Measurements from ENCODE around the gene TCHHL1. TPM values are rescaled to one million over a fixed set of nuclear protein-coding genes. Genes with fewer than 3 reads are reported as not detected.

Gene TCHHL1
- total and polyA plus RNA-seq, 9 of the 15 experiments (the other 6 are each of a cell fraction or from before 2014, with no cell fraction given), result not detected

DNA sequence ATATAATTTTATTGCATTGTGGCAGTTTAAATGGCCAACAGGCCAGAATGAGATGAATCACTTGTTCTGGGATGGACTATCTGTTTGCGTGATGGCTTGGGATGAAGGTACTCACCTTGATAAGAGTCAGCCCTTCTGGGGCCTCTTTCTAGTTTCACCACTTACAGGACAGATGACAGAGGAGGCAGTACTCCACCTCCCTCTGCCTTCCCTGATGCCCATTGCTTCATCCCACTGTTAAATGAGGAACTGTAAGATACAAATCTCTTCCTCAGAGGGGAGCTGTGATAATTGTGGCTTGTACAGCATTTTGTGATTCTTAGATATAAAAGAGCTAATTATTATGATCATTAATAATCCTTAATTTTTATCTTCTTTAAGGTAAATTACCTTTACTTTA is 30.1 kb upstream of the TCHHL1 start:
- Histone ChIP-seq H3K27ac (ENCODE audit: extremely low read depth, low read depth, low read length) (no peak overlapping the region), H3K27me3 (ENCODE audit: control insufficient read depth in 2 of 2, insufficient read depth in 2 of 2, low read length in 2 of 2) (no peaks in the 10 kb centered on the region; a peak in 1 of 5 replicates), H3K4me2 (ENCODE audit: insufficient read depth, low read length) (no peak overlapping the region), H3K9ac (ENCODE audit: insufficient read depth in 1 of 2, low read depth in 2 of 2, low read length in 2 of 2) (no peak overlapping the region), H3K79me2 (ENCODE audit: control insufficient read depth, insufficient read depth, low read length) (no peaks in the 10 kb centered on the region), H3K9me1 (ENCODE audit: control insufficient read depth, insufficient read depth, low read length) (no peaks in the 10 kb centered on the region), H3K36me3 (ENCODE audit: control insufficient read depth, insufficient read depth, low read length) (no peaks in the 10 kb centered on the region), H2AFZ (ENCODE audit: low read depth, low read length) (no peak overlapping the region), H3K4me1 (replicated peaks in 1 of 2; ENCODE audit: control insufficient read depth in 2 of 2, insufficient read depth in 2 of 2, low read length in 2 of 2) (no peaks in the 10 kb centered on the region), H3K4me3 (no peak overlapping the region), H3K9me3 (replicated peaks; ENCODE audit: control insufficient read depth, insufficient read depth, low read depth, low read length) (no peaks in the 10 kb centered on the region), H4K20me1 (replicated peaks; ENCODE audit: control insufficient read depth, insufficient read depth, low read length) (no peaks in the 10 kb centered on the region)
- FAIRE-seq (no peak), ATAC-seq (no peak), DNase-seq (ENCODE audit: extremely low read depth in 1 of 4, low spot score in 3 of 4) (no peak)
- TF ChIP-seq CHD1 (IDR thresholded peaks at IDR 0.05; ENCODE audit: low read length) (no peak), CREBBP (IDR thresholded peaks at IDR 0.05; ENCODE audit: low read depth, low read length) (no peak), TAF1 (IDR thresholded peaks at IDR 0.05; ENCODE audit: control insufficient read depth, extremely low read depth, insufficient read depth, low read length, severe bottlenecking) (no peak), ZNF75A (CRISPR knock-in tag; IDR thresholded peaks at IDR 0.05) (no peak), CREB1 (IDR thresholded peaks at IDR 0.05) (no peak), CREB1 (CRISPR knock-in tag; IDR thresholded peaks at IDR 0.05) (no peak), TAF9B (IDR thresholded peaks at IDR 0.05; ENCODE audit: partially characterized antibody) (no peak), ZFP30 (CRISPR knock-in tag; IDR thresholded peaks at IDR 0.05; ENCODE audit: borderline replicate concordance) (no peak), HNRNPUL1 (IDR thresholded peaks at IDR 0.05; ENCODE audit: low read length) (no peak), RAD51 (IDR thresholded peaks at IDR 0.05; ENCODE audit: borderline replicate concordance, low read depth) (no peak), ZNF696 (CRISPR knock-in tag; conservative IDR thresholded peaks at IDR 0.05) (no peak), ZNF324 (CRISPR knock-in tag; IDR thresholded peaks at IDR 0.05) (no peak), HMG20B (CRISPR knock-in tag; IDR thresholded peaks at IDR 0.05) (no peak), SMARCE1 (IDR thresholded peaks at IDR 0.05) (no peak), POLR2H (tag; IDR thresholded peaks at IDR 0.05; ENCODE audit: low read depth) (no peak), LEF1 (IDR thresholded peaks at IDR 0.05) (no peak), ZNF217 (CRISPR knock-in tag; IDR thresholded peaks at IDR 0.05) (no peak), SUPT5H (IDR thresholded peaks at IDR 0.05) (no peak), FOS (IDR thresholded peaks at IDR 0.05; ENCODE audit: extremely low read depth, insufficient read length) (no peak)
- TF ChIP-seq, protein P1, sequence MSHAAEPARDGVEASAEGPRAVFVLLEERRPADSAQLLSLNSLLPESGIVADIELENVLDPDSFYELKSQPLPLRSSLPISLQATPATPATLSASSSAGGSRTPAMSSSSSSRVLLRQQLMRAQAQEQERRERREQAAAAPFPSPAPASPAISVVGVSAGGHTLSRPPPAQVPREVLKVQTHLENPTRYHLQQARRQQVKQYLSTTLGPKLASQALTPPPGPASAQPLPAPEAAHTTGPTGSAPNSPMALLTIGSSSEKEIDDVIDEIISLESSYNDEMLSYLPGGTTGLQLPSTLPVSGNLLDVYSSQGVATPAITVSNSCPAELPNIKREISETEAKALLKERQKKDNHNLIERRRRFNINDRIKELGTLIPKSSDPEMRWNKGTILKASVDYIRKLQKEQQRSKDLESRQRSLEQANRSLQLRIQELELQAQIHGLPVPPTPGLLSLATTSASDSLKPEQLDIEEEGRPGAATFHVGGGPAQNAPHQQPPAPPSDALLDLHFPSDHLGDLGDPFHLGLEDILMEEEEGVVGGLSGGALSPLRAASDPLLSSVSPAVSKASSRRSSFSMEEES (CRISPR knock-in tag; IDR thresholded peaks at IDR 0.05), result no peak
- TF ChIP-seq, protein P2, sequence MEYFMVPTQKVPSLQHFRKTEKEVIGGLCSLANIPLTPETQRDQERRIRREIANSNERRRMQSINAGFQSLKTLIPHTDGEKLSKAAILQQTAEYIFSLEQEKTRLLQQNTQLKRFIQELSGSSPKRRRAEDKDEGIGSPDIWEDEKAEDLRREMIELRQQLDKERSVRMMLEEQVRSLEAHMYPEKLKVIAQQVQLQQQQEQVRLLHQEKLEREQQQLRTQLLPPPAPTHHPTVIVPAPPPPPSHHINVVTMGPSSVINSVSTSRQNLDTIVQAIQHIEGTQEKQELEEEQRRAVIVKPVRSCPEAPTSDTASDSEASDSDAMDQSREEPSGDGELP (CRISPR knock-in tag; IDR thresholded peaks at IDR 0.05; ENCODE audit: borderline replicate concordance), result no peak
- in situ Hi-C loops (cut with MboI) (no loop called here), intact Hi-C loops (cut with micrococcal nuclease) (no loop called here)
- CTCF ChIA-PET (ENCODE audit: low intra/inter-chr PET ratio), result no interaction called here
- POLR2A ChIA-PET, result interaction anchor here (0.7 to 1.2 kb wide), 3 partner anchors 9 to 773 kb away, joined by 3 to 5 read pairs (median 3); no protein-coding TSS in a partner anchor
- WGBS (ENCODE audit: insufficient coverage, low coverage, missing lambda C conversion rate), result 0% methylated on average over 1 of the region's 1 CpG
- BruUV-seq (replicated peaks), result no TSS peak
